HEK293 (cell line): ENCODE measurements around the gene TRIM9.

Source experiments
- CTCF ChIP-seq: fragments of 450-650 bp; formaldehyde crosslinking; IDR thresholded peaks from 2 replicates; pipeline ENCODE4 v1.5.1; 2016; ENCODE audit warnings: missing biosample characterization, missing genetic modification characterization
- PATZ1 ChIP-seq: fragments of 450-650 bp; formaldehyde crosslinking; IDR thresholded peaks from 2 replicates; pipeline ENCODE4 v1.5.1; 2016; ENCODE audit warnings: missing biosample characterization, missing genetic modification characterization
- REST ChIP-seq: fragments of 450-650 bp; formaldehyde crosslinking; IDR thresholded peaks from 2 replicates; pipeline ENCODE4 v1.5.1; 2016; ENCODE audit warnings: missing biosample characterization, missing genetic modification characterization
- TCF7L2 ChIP-seq: IDR thresholded peaks from 2 replicates; pipeline ENCODE4 v1.6.1; 2011; ENCODE audit warnings: low read depth, mild to moderate bottlenecking, inconsistent platforms, low read length, moderate library complexity, borderline replicate concordance
- YY1 ChIP-seq: fragments of 450-650 bp; formaldehyde crosslinking; IDR thresholded peaks from 2 replicates; pipeline ENCODE4 v1.5.1; 2018; ENCODE audit warnings: missing biosample characterization, missing genetic modification characterization
- ZNF639 ChIP-seq: fragments of 450-650 bp; formaldehyde crosslinking; IDR thresholded peaks from 2 replicates; pipeline ENCODE4 v1.5.1; 2016; ENCODE audit warnings: missing biosample characterization, missing genetic modification characterization
- ZNF707 ChIP-seq: fragments of 450-650 bp; formaldehyde crosslinking; IDR thresholded peaks from 2 replicates; pipeline ENCODE4 v1.5.1; 2016; ENCODE audit warnings: missing biosample characterization, missing genetic modification characterization
- ZNF777 ChIP-seq: fragments of 450-650 bp; formaldehyde crosslinking; IDR thresholded peaks from 2 replicates; pipeline ENCODE4 v1.5.1; 2017; ENCODE audit warnings: missing biosample characterization, missing genetic modification characterization, borderline replicate concordance

- TF ChIP-seq PATZ1 (tag by site-specific recombination) (no peak), TCF7L2 (no peak), ZNF777 (no peak), YY1 (tag by site-specific recombination) (no peak), ZNF707 (tag by site-specific recombination) (no peak), CTCF (no peak), REST (tag by site-specific recombination) (no peak), ZNF639 (tag by site-specific recombination) (no peak)
These were observed 24.2 kb downstream of the TRIM9 start for GRCh38 chr14:51070726-51071125.
